Panc1 (cell line): ENCODE results near the gene SAMHD1.

ENCODE experiments used
- SIN3A ChIP-seq: IDR thresholded peaks from 2 replicates; pipeline ENCODE4 v1.6.1; 2012; ENCODE audit warnings: low read depth, mild to moderate bottlenecking, low read length, moderate library complexity, borderline replicate concordance; ENCODE audit not compliant: insufficient read depth
- TF ChIP-seq, protein P1 (sequence below): fragments of 450-650 bp; IDR thresholded peaks from 2 replicates; pipeline ENCODE4 v1.5.1; 2017; ENCODE audit warnings: mild to moderate bottlenecking

DNA sequence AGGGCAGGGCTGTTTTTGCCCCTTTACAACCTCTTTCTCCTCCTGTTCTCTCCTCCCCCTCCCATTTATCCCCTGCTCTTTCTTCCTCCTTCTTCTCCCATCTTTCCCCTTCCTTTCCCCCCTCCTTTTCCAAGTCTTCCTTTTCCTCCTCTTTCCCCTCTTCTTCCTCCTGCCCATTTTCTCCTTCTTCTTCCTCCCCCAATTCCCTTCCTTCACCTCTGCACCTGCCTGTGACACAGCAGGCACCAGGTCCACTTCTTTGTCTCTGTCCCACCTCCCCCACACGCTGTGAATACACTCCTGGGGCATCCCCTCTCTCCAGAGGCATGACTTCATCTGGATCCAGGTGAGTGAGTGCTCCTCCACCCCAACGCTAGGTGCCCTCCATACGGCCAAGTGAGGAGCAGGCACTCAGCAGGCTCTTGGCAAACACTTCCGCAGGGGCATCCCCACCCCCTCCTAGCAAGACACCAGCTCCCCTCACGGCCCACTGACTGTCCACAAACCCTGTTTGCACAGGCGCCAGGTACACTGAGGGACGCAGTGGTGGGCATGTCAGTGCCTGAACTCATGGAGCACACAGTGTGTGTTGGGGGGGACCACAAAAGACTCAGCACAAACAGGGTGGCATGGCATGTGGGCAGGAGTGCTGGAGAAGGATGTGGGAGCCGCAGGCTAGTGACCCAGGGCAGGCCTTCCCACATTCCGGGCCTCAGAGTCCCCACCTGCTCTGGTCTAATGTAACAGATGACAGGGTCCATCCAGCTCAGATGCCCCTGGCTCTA lies 86.2 kb downstream of the SAMHD1 start:
- TF ChIP-seq, protein P1, sequence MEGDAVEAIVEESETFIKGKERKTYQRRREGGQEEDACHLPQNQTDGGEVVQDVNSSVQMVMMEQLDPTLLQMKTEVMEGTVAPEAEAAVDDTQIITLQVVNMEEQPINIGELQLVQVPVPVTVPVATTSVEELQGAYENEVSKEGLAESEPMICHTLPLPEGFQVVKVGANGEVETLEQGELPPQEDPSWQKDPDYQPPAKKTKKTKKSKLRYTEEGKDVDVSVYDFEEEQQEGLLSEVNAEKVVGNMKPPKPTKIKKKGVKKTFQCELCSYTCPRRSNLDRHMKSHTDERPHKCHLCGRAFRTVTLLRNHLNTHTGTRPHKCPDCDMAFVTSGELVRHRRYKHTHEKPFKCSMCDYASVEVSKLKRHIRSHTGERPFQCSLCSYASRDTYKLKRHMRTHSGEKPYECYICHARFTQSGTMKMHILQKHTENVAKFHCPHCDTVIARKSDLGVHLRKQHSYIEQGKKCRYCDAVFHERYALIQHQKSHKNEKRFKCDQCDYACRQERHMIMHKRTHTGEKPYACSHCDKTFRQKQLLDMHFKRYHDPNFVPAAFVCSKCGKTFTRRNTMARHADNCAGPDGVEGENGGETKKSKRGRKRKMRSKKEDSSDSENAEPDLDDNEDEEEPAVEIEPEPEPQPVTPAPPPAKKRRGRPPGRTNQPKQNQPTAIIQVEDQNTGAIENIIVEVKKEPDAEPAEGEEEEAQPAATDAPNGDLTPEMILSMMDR: no peak
- TF ChIP-seq SIN3A: no peak
